Osteoblast (primary cell): ENCODE data around the gene ZBED4. TPM values are rescaled to one million over a fixed set of nuclear protein-coding genes. Genes with fewer than 3 reads are reported as not detected.

ENCODE experiments used
- DNase-seq: peaks from one replicate; pipeline ENCODE4 v3.0.0; 2011; ENCODE audit warnings: low spot score, mixed read lengths; ENCODE audit not compliant: insufficient read length; ENCODE audit errors: missing footprints
- H2AFZ ChIP-seq: 2 replicates; pipeline ENCODE4 v1.6.0; 2011; ENCODE audit warnings: mild to moderate bottlenecking, low read length
- H3K27ac ChIP-seq: 2 replicates; pipeline ENCODE4 v1.5.1; 2011; ENCODE audit warnings: mild to moderate bottlenecking, low read depth, low read length, moderate library complexity
- H3K27me3 ChIP-seq: 2 replicates; pipeline ENCODE4 v1.6.0; 2012; ENCODE audit warnings: mild to moderate bottlenecking, control low read depth, inconsistent platforms, low read length, moderate library complexity; ENCODE audit not compliant: insufficient read depth
- H3K36me3 ChIP-seq: 2 replicates; pipeline ENCODE4 v1.5.1; 2011; ENCODE audit warnings: mild to moderate bottlenecking, low read length, control low read depth, moderate library complexity; ENCODE audit not compliant: insufficient read depth
- H3K4me1 ChIP-seq: 2 replicates; pipeline ENCODE4 v1.5.1; 2011; ENCODE audit warnings: mild to moderate bottlenecking, low read length, control low read depth, moderate library complexity; ENCODE audit not compliant: insufficient read depth
- H3K4me2 ChIP-seq: 2 replicates; pipeline ENCODE4 v1.6.0; 2011; ENCODE audit warnings: mild to moderate bottlenecking, low read length; ENCODE audit not compliant: insufficient read depth
- H3K4me3 ChIP-seq: fragments of 200-600 bp; sonication (generic); 3 replicates; pipeline ENCODE4 v1.5.1; 2012; ENCODE audit warnings: mild to moderate bottlenecking, low read length, inconsistent platforms; ENCODE audit not compliant: insufficient read depth
- H3K79me2 ChIP-seq: 2 replicates; pipeline ENCODE4 v1.6.0; 2012; ENCODE audit warnings: mild to moderate bottlenecking, low read length, control low read depth, inconsistent platforms; ENCODE audit not compliant: insufficient read depth
- H3K9me3 ChIP-seq: 2 replicates; pipeline ENCODE4 v1.5.1; 2011; ENCODE audit warnings: low read depth, low read length, control low read depth
- H4K20me1 ChIP-seq: 2 replicates; pipeline ENCODE4 v1.6.0; 2012; ENCODE audit warnings: mild to moderate bottlenecking, low read length, control low read depth; ENCODE audit not compliant: insufficient read depth
- total RNA-seq: library from RNA; depleted of rRNA; stranded (reverse); fragments of >200 nt; gene quantifications from 2 replicates; pipeline ENCODE4 v1.2.3, GENCODE V29; 2012
- TF ChIP-seq, protein P1 (sequence below): IDR thresholded peaks from 2 replicates; pipeline ENCODE4 v1.5.1; 2011; ENCODE audit warnings: mild to moderate bottlenecking, low read depth, low read length, moderate library complexity; ENCODE audit errors: extremely low read depth

The ZBED4 gene
- total RNA-seq, 1 donor = 8.3 TPM

DNA sequence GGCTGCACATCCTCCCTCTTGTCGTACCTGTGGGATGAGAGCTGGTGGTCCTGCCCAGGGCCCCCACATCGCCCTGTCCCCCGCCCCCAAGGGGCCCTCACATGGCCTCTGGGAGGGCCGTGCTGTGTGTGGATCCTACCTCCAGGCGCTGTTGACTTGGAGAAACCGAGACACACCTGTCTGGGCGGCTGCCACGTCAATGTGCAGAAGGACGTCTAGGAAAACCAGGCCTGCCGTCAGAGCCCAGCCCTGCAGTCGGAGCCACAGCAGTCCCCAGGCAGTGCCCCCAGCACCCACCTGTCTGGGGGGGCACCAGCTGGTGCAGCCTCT is 50.4 kb downstream of the ZBED4 start:
- H3K27ac ChIP-seq = no peak overlapping the region
- H3K4me3 ChIP-seq = no peak overlapping the region
- H2AFZ ChIP-seq = no peak overlapping the region
- DNase-seq = no peak
- no peaks in the 10 kb centered on the region for H4K20me1 ChIP-seq
- H3K36me3 ChIP-seq = peaks cover 8% of the 10 kb centered on the region
- TF ChIP-seq, protein P1, sequence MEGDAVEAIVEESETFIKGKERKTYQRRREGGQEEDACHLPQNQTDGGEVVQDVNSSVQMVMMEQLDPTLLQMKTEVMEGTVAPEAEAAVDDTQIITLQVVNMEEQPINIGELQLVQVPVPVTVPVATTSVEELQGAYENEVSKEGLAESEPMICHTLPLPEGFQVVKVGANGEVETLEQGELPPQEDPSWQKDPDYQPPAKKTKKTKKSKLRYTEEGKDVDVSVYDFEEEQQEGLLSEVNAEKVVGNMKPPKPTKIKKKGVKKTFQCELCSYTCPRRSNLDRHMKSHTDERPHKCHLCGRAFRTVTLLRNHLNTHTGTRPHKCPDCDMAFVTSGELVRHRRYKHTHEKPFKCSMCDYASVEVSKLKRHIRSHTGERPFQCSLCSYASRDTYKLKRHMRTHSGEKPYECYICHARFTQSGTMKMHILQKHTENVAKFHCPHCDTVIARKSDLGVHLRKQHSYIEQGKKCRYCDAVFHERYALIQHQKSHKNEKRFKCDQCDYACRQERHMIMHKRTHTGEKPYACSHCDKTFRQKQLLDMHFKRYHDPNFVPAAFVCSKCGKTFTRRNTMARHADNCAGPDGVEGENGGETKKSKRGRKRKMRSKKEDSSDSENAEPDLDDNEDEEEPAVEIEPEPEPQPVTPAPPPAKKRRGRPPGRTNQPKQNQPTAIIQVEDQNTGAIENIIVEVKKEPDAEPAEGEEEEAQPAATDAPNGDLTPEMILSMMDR = no peak
- H3K27me3 ChIP-seq = no peaks in the 10 kb centered on the region
- no peaks in the 10 kb centered on the region for H3K79me2 ChIP-seq
- no peaks in the 10 kb centered on the region for H3K9me3 ChIP-seq
- H3K4me2 ChIP-seq = no peak overlapping the region
- no peaks in the 10 kb centered on the region for H3K4me1 ChIP-seq

DNA sequence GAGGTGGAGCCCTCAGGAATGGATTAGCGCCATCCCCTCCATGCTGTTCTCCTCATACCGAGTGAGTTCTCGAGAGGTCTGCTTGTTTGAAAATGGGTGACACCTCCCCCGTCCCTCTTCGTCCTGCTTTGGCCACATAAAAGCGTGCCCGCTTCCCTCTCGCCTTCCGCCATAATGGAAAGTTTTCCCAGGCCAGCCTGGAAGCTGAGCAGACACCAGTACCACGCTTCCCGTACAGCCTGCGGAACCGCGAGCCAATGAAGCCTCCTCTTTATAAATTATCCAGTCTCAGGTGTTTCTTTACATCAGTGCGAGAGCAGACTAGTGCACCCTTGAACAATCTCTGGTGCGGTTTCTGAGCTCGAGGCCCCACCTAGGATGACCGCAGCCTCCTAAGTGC is 51.8 kb downstream of the ZBED4 start:
- Histone ChIP-seq H3K4me1 (no peaks in the 10 kb centered on the region), H4K20me1 (no peaks in the 10 kb centered on the region), H3K79me2 (no peaks in the 10 kb centered on the region), H3K27ac (no peak overlapping the region), H3K4me3 (no peak overlapping the region), H3K4me2 (no peak overlapping the region), H3K36me3 (peaks cover 8% of the 10 kb centered on the region), H3K27me3 (no peaks in the 10 kb centered on the region), H2AFZ (no peak overlapping the region), H3K9me3 (no peaks in the 10 kb centered on the region)
- no peak for DNase-seq
- TF ChIP-seq, protein P1 = no peak

DNA sequence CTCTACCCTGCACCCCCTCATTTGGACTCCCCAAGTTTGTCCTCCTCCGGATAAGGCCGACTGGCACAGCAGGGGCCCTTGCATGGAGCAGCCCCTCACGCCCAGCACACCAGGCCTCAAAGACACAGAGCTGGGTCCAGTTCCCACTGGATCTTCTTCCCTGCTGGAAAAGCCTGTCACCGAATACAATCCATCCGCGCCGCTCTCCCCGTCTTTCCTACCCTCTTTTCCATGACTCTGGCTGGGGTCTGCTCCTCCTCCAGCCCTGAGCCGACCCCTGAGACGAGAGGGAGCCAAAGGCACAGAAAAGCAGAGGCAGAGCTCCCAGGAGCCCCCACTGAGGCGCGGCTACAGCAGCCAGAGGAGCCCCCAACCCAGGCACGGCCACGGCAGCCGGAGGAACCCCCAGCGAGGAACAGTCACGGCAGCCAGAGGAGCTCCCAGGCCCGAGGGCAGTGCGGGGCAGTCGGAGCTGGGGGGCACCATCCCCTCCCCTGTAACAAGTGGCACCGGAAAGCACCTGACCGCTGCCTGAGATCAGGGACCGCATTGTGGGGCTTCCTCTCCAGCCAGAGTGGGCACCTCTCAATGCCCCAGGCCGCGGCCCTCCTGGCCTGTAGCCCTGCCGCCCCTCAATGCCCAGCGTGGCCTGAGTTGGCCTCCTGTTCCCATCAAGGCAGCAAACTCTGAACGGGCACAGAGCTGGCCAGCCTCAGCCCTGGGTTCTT is 52.6 kb downstream of the ZBED4 start:
- no peaks in the 10 kb centered on the region for H3K9me3 ChIP-seq
- H3K27ac ChIP-seq = no peak overlapping the region
- H3K4me3 ChIP-seq = no peak overlapping the region
- peaks cover 8% of the 10 kb centered on the region for H3K36me3 ChIP-seq
- no peaks in the 10 kb centered on the region for H3K4me1 ChIP-seq
- H2AFZ ChIP-seq = no peak overlapping the region
- H4K20me1 ChIP-seq = no peaks in the 10 kb centered on the region
- H3K4me2 ChIP-seq = no peak overlapping the region
- no peaks in the 10 kb centered on the region for H3K27me3 ChIP-seq
- no peaks in the 10 kb centered on the region for H3K79me2 ChIP-seq
- TF ChIP-seq, protein P1 = no peak
- no peak for DNase-seq

DNA sequence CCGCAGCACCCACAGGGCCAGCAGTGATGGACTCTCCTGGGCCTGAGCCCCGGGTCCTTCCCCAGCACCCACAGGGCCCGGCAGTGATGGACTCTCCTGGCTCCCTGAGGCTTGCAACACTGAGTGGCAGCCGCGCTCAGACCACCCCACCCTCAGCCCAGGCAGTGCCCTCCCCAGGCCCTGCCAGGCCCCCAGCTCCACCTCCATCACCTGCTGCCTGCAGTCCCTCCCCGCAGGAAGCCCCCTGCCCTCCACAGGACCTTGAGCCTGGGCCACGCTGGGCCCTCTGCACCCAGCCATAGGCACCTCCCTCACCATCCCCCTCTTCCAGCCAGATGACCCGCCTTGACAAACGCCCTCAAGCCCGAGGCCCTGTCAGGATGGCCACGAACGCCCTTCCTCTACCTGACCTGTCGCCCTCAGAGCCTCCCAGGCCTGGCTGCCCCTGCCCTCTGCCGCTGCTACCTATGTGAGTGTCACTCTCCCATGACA is 53.2 kb downstream of the ZBED4 start:
- no peak overlapping the region for H2AFZ ChIP-seq
- H3K36me3 ChIP-seq = peaks cover 2% of the 10 kb centered on the region
- H4K20me1 ChIP-seq = no peaks in the 10 kb centered on the region
- H3K79me2 ChIP-seq = no peaks in the 10 kb centered on the region
- H3K9me3 ChIP-seq = no peaks in the 10 kb centered on the region
- no peak for DNase-seq
- H3K4me3 ChIP-seq = no peak overlapping the region
- H3K4me1 ChIP-seq = no peaks in the 10 kb centered on the region
- TF ChIP-seq, protein P1 = no peak
- H3K27me3 ChIP-seq = no peaks in the 10 kb centered on the region
- H3K27ac ChIP-seq = no peak overlapping the region
- H3K4me2 ChIP-seq = no peak overlapping the region
